ENCODE measurements around the gene EGFL7. TPM values are rescaled to one million over a fixed set of nuclear protein-coding genes. Genes with fewer than 3 reads are reported as not detected.

Gene EGFL7
- total and polyA plus RNA-seq, 10 of the 15 experiments (the other 5 are each of a cell fraction or from before 2014, with no cell fraction given) = 0.06 to 0.46 (median 0.19) TPM; not detected in 5

- TF ChIP-seq IRF3 (IDR thresholded peaks at IDR 0.05) (no peak), CREB1 (IDR thresholded peaks at IDR 0.05; ENCODE audit: low read depth) (no peak), HSF1 (IDR thresholded peaks at IDR 0.05; ENCODE audit: low read depth, low read length) (no peak), ATF7 (IDR thresholded peaks at IDR 0.05; ENCODE audit: low read depth) (no peak), WRNIP1 (IDR thresholded peaks at IDR 0.05; ENCODE audit: borderline replicate concordance, low read depth, low read length) (no peak), BHLHE40 (IDR thresholded peaks at IDR 0.05; ENCODE audit: borderline replicate concordance in 1 of 2, low read depth in 2 of 2, low read length in 1 of 2) (no peak)
These were observed 16.8 kb downstream of the EGFL7 start (continued) for GRCh38 chr9:136679431-136679941.

DNA sequence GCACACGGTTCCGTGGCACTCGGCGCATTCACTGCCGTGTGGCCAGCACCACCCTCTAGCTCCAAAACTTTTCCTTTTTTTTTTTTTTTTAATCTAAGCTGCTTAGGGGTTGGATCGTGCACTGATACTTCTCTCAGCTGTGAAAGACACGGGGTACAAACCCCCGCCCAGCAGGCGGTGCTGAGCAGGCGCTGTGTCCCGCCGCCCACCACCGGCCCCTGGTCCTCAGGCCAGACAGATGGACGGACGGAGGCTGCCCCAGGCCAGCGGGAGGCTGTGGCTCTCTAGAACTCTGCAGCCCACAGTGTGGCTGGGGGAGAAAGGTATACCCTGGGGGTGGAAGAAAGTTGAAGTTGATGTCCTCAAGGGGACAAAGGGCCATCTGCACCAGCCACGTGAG lies 18.3 kb downstream of the EGFL7 start:
- ATAC-seq (no peak), FAIRE-seq (no peak), DNase-seq (ENCODE audit: low read depth, low spot score) (no peak)
- RAD21 ChIA-PET (ENCODE audit: unreplicated experiment) = no interaction called here
- Histone ChIP-seq H4K20me1 (ENCODE audit: control insufficient read depth, insufficient read depth) (no peaks in the 10 kb centered on the region; the same call in none of the 2 replicates), H3K36me3 (ENCODE audit: control insufficient read depth in 2 of 2, insufficient read depth in 2 of 2, low read length in 1 of 2) (no peaks in the 10 kb centered on the region), H3K4me1 (ENCODE audit: control insufficient read depth, insufficient read depth, low read length) (peaks cover 4% of the 10 kb centered on the region), H2AFZ (ENCODE audit: control insufficient read depth, low read depth, low read length) (no peak overlapping the region), H3K9ac (ENCODE audit: control insufficient read depth, insufficient read depth, low read length) (no peak overlapping the region), H3K27me3 (replicated peaks in 1 of 2; ENCODE audit: control insufficient read depth in 2 of 2, insufficient read depth in 2 of 2, low read length in 1 of 2) (no peaks in the 10 kb centered on the region), H3K27ac (ENCODE audit: control insufficient read depth, insufficient read depth) (no peak overlapping the region), H3K9me3 (replicated peaks; ENCODE audit: control insufficient read depth, insufficient read depth, low read length) (no peaks in the 10 kb centered on the region), H3K4me3 (no peak overlapping the region), H3K4me2 (ENCODE audit: control insufficient read depth, insufficient read depth) (no peak overlapping the region), H3K79me2 (ENCODE audit: control insufficient read depth, insufficient read depth, low read length) (peaks cover 2% of the 10 kb centered on the region; the same call in 1 of the 2 replicates)
- intact Hi-C loops (cut with micrococcal nuclease; ENCODE audit: unreplicated experiment) (no loop called here), in situ Hi-C loops (cut with MboI) (no loop called here)
- no TSS peak for BruUV-seq (replicated peaks)
- SMC1A ChIA-PET (ENCODE audit: uncharacterized antibody, unreplicated experiment) = no interaction called here
- POLR2A ChIA-PET = no interaction called here
- whole genome bisulfite sequencing (ENCODE audit: insufficient coverage, insufficient replicate concordance, low lambda C conversion rate, missing lambda C conversion rate) = 88% methylated on average over 16 of the region's 17 CpGs
- CTCF ChIA-PET = no interaction called here
- TF ChIP-seq NFYA (IDR thresholded peaks at IDR 0.05; ENCODE audit: borderline replicate concordance, low read depth, low read length) = no peak
- TF ChIP-seq SREBF2 (IDR thresholded peaks at IDR 0.05; ENCODE audit: low read length) = no peak
- TF ChIP-seq IRF5 (IDR thresholded peaks at IDR 0.05; ENCODE audit: borderline replicate concordance) = no peak
- TF ChIP-seq, protein P1, sequence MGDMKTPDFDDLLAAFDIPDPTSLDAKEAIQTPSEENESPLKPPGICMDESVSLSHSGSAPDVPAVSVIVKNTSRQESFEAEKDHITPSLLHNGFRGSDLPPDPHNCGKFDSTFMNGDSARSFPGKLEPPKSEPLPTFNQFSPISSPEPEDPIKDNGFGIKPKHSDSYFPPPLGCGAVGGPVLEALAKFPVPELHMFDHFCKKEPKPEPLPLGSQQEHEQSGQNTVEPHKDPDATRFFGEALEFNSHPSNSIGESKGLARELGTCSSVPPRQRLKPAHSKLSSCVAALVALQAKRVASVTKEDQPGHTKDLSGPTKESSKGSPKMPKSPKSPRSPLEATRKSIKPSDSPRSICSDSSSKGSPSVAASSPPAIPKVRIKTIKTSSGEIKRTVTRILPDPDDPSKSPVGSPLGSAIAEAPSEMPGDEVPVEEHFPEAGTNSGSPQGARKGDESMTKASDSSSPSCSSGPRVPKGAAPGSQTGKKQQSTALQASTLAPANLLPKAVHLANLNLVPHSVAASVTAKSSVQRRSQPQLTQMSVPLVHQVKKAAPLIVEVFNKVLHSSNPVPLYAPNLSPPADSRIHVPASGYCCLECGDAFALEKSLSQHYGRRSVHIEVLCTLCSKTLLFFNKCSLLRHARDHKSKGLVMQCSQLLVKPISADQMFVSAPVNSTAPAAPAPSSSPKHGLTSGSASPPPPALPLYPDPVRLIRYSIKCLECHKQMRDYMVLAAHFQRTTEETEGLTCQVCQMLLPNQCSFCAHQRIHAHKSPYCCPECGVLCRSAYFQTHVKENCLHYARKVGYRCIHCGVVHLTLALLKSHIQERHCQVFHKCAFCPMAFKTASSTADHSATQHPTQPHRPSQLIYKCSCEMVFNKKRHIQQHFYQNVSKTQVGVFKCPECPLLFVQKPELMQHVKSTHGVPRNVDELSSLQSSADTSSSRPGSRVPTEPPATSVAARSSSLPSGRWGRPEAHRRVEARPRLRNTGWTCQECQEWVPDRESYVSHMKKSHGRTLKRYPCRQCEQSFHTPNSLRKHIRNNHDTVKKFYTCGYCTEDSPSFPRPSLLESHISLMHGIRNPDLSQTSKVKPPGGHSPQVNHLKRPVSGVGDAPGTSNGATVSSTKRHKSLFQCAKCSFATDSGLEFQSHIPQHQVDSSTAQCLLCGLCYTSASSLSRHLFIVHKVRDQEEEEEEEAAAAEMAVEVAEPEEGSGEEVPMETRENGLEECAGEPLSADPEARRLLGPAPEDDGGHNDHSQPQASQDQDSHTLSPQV (IDR thresholded peaks at IDR 0.05) = no peak
- no peak for TF ChIP-seq BHLHE40 (IDR thresholded peaks at IDR 0.05; ENCODE audit: borderline replicate concordance in 1 of 2, low read depth in 2 of 2, low read length in 1 of 2)

Data from GM12878 (cell line).